GM10847 (cell line): ENCODE results near the gene VANGL1.

Experiments used
- POLR2A ChIP-seq: IDR thresholded peaks from 2 replicates; pipeline ENCODE4 v1.6.1; 2011; ENCODE audit not compliant: insufficient read length; ENCODE audit errors: extremely low read depth

VANGL1 gene

GRCh38 chr1:115640384-115640783, 1.4 kb upstream of the VANGL1 start:
- TF ChIP-seq POLR2A, result no peak

GRCh38 chr1:115642168-115643072, 650 bp downstream of the VANGL1 start:
- TF ChIP-seq POLR2A, result no peak

DNA sequence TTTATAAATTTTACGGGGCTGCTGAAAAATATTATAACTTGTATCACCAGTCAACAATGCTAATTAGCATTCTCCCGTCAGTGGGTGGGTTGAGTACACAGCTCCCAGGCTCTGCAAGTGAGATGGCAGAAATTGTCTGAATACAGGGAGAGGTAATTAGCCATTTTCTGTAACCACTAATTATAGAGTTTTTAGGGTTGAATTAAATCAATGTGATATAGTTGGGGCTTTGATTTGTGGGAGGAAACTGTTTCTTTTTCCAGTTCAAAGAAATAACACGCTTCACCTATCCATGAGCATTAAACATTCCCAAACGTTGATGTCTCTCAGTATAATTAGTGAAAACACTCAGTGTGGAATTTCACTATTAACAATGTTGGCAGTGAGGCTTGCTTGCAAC, 1.5 kb downstream of the VANGL1 start:
- no peak for TF ChIP-seq POLR2A

DNA sequence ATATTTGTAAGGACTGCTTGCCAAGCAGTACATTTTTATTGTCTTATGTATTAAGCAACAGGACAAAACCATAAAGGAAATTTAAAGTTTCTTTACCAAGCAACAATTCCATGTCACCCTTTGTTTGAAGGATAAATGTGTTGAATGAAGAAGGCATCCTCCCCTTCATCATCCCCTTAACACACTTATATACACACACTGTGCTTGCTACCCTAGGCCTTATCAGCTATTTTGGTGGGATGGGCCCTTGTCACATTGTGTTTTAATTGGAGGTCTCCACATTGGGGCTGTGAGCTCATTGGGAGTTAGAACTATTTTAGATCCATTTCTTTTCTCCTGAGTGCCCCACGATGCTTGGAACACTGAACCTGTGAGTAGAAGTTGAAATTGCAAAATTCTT, 1.9 kb downstream of the VANGL1 start:
- TF ChIP-seq POLR2A, result no peak

DNA sequence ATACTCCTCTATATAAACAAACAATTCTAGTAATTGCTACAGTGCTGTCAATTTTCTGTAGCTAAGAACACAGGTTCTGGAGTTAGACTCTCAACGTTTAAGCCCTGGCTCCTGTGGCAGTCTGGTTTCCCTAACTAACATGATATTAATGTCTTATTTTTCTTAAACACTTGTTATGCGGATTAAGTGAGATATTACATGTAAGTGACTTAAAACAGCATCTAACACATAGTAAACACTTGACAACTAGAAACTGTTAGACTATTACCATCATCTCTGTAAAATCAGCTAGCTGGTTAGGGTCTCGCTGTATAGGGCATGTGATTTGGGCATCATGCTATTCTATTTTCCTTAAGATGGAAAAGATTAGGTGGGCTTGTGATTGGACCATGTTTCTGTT, 2.3 kb downstream of the VANGL1 start:
- TF ChIP-seq POLR2A, result no peak

- TF ChIP-seq POLR2A, result no peak
Observed at GRCh38 chr1:115647047-115647446, 5.3 kb downstream of the VANGL1 start.

GRCh38 chr1:115647507-115647906, 5.7 kb downstream of the VANGL1 start:
- no peak for TF ChIP-seq POLR2A

DNA sequence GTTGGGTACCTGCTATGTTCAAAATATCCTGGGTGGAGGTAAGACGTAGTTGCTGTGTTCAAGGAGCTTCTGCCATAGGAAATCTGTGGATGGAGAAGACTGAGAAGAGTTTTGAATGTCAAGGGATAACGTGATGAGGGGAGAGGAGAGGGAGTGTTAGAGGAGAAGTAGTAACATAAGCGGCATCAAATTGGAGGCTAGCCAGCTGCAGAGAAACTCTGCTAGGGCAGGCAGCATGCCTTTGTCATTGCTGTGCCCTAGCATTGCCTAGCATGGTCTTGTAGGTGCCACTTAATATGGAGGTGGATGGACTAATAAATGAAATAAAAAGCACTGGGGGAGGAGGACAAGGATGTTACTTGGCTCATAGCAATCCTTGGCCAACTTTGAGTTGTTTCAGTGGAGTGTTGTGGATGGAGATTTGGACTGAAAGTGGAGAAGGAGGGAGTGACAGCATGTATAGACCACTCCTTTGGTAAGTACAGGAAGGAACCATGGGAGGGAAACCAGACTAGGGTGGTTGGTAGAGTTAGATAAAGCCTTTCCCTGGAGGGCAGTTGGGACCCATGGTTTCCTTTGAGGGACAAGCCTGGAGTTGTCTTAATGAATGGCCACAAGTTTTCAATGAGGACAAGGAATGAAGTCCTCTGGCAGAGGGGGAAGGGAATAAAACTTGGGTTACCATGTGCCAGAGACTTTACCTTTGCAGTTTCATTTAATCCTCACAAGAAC, 6.3 kb downstream of the VANGL1 start:
- TF ChIP-seq POLR2A, result no peak

- TF ChIP-seq POLR2A, result no peak
Observed at GRCh38 chr1:115648717-115649691, 7.2 kb downstream of the VANGL1 start.

DNA sequence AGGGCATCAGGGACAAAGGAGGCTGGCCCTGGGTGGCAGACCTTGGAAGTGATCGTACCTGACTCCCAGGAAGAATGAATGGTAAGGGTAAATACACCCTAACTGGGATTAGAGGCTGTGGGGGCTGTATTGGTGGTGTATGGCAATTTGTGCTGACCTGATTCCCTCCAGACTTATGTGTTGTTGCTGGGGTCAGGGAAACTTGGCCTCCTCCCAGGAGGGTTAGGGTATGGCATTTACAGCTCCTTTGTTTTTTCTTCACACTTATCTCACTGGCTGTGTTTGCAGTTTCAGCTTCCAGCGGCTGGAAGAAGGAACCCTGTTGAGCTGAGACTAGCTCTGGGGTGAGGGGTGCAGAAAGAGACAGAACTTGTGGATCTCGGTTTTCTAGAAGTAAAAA, 8.2 kb downstream of the VANGL1 start:
- no peak for TF ChIP-seq POLR2A

GRCh38 chr1:115650961-115651360, 9.2 kb downstream of the VANGL1 start:
- TF ChIP-seq POLR2A, result no peak

DNA sequence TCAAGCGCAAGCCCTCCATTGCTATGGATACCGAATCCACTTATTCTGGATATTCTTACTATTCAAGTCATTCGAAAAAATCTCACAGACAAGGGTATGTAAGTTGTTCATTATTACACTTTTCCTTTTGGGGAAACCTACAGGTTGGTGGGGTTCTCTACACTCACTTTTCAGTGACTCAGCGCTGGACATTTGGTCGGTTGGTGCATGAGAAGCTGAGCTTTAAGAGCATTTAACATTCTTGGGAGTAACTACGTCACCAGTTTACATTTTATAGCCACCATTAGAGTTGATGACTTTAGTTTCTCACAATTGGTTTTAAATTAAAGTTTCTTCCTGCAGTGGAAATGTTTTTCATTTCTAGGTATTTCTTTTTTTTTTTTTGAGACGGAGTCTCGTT, 9.6 kb downstream of the VANGL1 start:
- no peak for TF ChIP-seq POLR2A

DNA sequence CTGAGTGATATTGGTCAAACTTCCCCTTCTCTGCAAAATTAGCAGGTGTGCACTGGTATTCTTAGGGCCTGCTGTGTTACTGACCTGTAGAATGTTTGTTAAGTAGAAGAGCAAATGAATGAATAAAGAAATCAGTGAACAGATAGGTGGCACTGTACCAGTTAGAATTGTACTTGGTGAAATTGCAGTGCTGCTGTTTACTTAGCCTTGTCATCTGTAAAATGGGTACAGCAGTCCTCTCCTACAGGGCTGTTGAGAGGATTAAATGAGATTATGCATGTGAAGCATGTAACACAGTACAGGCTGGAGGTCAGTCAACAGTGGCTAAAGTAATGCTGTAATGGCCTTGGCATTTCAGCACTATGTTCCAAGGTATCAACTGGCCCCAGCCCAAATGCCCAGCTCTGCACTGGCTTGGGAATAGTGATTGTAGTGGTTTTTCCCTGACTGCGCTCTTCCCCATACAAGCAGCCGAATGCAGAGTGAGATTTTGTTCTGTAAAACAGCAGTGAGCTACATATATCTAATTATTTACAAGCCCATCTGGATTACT, 10.5 kb downstream of the VANGL1 start:
- TF ChIP-seq POLR2A, result no peak

DNA sequence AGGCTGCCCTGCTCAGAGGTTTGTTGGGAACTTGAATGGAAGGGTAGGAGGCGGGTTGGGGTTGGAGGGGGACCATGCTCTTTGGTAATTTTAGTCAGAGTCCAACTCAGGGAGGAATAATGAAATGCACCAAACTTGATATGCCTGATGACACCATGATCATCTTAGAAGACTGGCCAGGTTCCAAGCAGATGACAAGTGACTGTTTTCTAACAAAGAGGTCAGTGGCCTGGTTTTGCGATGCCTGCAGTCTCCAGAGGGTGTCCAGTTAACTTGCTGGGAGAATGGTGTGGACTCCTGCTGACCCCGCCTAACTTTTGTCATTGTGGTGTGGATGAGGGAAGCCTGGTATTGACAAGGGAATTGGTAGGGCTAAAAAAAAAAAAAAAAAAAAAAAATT, 12.4 kb downstream of the VANGL1 start:
- TF ChIP-seq POLR2A, result no peak

DNA sequence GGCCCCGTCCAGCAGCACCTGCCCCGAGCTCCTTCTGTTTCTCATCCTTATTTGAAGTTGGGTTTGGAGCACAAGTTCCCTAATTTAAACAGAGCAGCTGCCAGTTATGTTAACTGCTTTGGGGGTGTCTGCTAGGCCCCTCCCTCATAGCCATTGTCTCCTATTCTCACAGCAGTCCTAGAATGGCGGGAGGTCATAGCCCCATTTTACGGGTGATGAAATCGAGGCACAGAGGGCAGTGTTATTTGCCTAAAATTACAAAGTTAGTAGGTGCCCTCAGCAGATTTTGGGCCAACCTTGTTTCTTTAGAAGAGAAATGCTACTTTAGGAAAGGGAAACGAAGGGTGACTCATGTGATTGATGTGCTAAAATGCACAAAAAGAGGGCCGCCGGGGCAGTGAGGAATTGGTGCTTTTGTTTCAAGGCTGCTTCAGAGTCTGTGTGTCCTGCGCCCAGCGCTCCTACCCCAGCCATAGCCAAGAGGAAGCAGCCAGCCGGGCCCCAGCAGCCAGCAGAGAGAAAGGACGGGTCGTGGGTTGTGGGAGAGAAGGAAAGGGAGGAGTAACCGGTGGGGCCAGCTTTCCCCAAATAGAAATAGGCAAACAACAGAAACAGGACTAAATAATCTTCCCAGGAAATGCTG, 13.0 kb downstream of the VANGL1 start:
- TF ChIP-seq POLR2A, result no peak

DNA sequence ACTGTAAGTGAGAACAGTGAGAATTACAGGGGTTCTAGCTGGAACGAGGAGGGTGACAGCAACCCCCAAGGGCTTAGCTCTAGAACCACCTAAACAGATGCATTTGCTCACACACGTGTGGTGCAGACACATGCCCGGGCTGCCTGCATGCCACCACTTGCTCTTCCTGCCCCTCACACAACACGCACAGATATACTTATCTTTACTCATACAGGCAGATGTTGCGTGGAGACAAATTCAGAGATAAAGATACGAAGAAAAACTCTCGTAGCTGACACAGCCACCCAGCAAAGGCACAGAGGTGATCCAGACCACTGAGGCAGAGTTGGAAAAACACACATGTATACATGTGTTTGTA, 13.5 kb downstream of the VANGL1 start:
- no peak for TF ChIP-seq POLR2A
